ENCODE data around the gene CNDP2.
"Not testable (repeated sequence)": the region's sequence is repeated elsewhere in the genome, so short reads cannot be mapped to it uniquely, and the experiment has no call there.

Gene CNDP2

GRCh38 chr18:74540652-74541421, 44.7 kb downstream of the CNDP2 start:
- no peak for DNase-seq (ENCODE audit: low read depth)

GRCh38 chr18:74541703-74542555, 45.8 kb downstream of the CNDP2 start:
- no peak for DNase-seq (ENCODE audit: low read depth)

- DNase-seq (ENCODE audit: low read depth): no peak
These were observed 48.7 kb downstream of the CNDP2 start for GRCh38 chr18:74544898-74545297.

- no peak for DNase-seq (ENCODE audit: low read depth)
These were observed 49.8 kb downstream of the CNDP2 start for GRCh38 chr18:74546007-74546406.

- no peak for DNase-seq (ENCODE audit: low read depth)
These were observed 50.8 kb downstream of the CNDP2 start for GRCh38 chr18:74546751-74547530.

GRCh38 chr18:74547860-74548259, 51.7 kb downstream of the CNDP2 start:
- DNase-seq (ENCODE audit: low read depth): no peak

- DNase-seq (ENCODE audit: low read depth): no peak
These were observed 53.5 kb downstream of the CNDP2 start for GRCh38 chr18:74549591-74550104.

GRCh38 chr18:74550886-74551285, 54.7 kb downstream of the CNDP2 start:
- no peak for DNase-seq (ENCODE audit: low read depth)

- DNase-seq (ENCODE audit: low read depth): no peak
These were observed 55.3 kb downstream of the CNDP2 start for GRCh38 chr18:74551452-74551851.

- peak; percentile 44 for DNase-seq (ENCODE audit: low read depth)
These were observed 55.9 kb downstream of the CNDP2 start for GRCh38 chr18:74551936-74552555.

- DNase-seq (ENCODE audit: low read depth): no peak
These were observed 60.0 kb downstream of the CNDP2 start for GRCh38 chr18:74556126-74556525.

- DNase-seq (ENCODE audit: low read depth): no peak
These were observed 61.9 kb downstream of the CNDP2 start for GRCh38 chr18:74558096-74558495.

- DNase-seq (ENCODE audit: low read depth): no peak
These were observed 66.1 kb downstream of the CNDP2 start for GRCh38 chr18:74562131-74562730.

GRCh38 chr18:74562775-74563174, 66.6 kb downstream of the CNDP2 start:
- no peak for DNase-seq (ENCODE audit: low read depth)

- DNase-seq (ENCODE audit: low read depth): no peak
These were observed 67.8 kb downstream of the CNDP2 start for GRCh38 chr18:74563999-74564398.

GRCh38 chr18:74565164-74565563, 69.0 kb downstream of the CNDP2 start:
- DNase-seq (ENCODE audit: low read depth): not testable (repeated sequence)

- DNase-seq (ENCODE audit: low read depth): not testable (repeated sequence)
These were observed 69.8 kb downstream of the CNDP2 start for GRCh38 chr18:74565993-74566392.

- no peak for DNase-seq (ENCODE audit: low read depth)
These were observed 71.7 kb downstream of the CNDP2 start for GRCh38 chr18:74567822-74568221.

GRCh38 chr18:74569401-74569800, 73.2 kb downstream of the CNDP2 start:
- DNase-seq (ENCODE audit: low read depth): no peak

GRCh38 chr18:74570266-74570665, 74.1 kb downstream of the CNDP2 start:
- no peak for DNase-seq (ENCODE audit: low read depth)
